Femur (tissue), 1 donor: ENCODE results near the gene ULK1.

ENCODE experiments used
- DNase-seq: peaks from one replicate; pipeline ENCODE4 v3.0.0-alpha.2; 2017

The ULK1 gene

GRCh38 chr12:131894313-131894860 is at the start of gene ULK1:
TSS of gene ULK1 (plus strand) at chr12:131894622. CDS start at chr12:131895002, 380 bp downstream.
- peak; percentile 95 for DNase-seq

GRCh38 chr12:131844656-131845055 is 49.8 kb upstream of the ULK1 start:
- DNase-seq, result no peak

- no peak for DNase-seq
These were observed 49.3 kb upstream of the ULK1 start for GRCh38 chr12:131845121-131845520.

GRCh38 chr12:131847456-131847855 is 47.0 kb upstream of the ULK1 start:
- no peak for DNase-seq

GRCh38 chr12:131848753-131849152 is 45.7 kb upstream of the ULK1 start:
- DNase-seq, result no peak

GRCh38 chr12:131849700-131850553 is 44.5 kb upstream of the ULK1 start:
- DNase-seq, result no peak

GRCh38 chr12:131850856-131851559 is 43.4 kb upstream of the ULK1 start:
- peak; percentile 25 for DNase-seq

- peak; percentile 14 for DNase-seq
These were observed 42.5 kb upstream of the ULK1 start for GRCh38 chr12:131851741-131852550.

- DNase-seq, result peak; percentile 21
These were observed 41.7 kb upstream of the ULK1 start for GRCh38 chr12:131852551-131853299.

- peak; percentile 12 for DNase-seq
These were observed 40.3 kb upstream of the ULK1 start for GRCh38 chr12:131853832-131854797.

GRCh38 chr12:131854861-131855476 is 39.5 kb upstream of the ULK1 start:
- DNase-seq, result no peak

- no peak for DNase-seq
These were observed 38.8 kb upstream of the ULK1 start for GRCh38 chr12:131855521-131856142.

- DNase-seq, result no peak
These were observed 37.9 kb upstream of the ULK1 start for GRCh38 chr12:131856366-131857097.

GRCh38 chr12:131857908-131858850 is 36.2 kb upstream of the ULK1 start:
- DNase-seq, result no peak

- DNase-seq, result no peak
These were observed 33.8 kb upstream of the ULK1 start for GRCh38 chr12:131860472-131861260.

GRCh38 chr12:131861261-131862083 is 33.0 kb upstream of the ULK1 start:
- no peak for DNase-seq
